NCI-H128 (cell line): ENCODE results near the gene SLC9A3.

Experiments
- DNase-seq: peaks from one replicate; lab custom pipeline; 2025; ENCODE audit not compliant: unreplicated experiment; lab: John Stamatoyannopoulos, UW

SLC9A3 gene

DNA sequence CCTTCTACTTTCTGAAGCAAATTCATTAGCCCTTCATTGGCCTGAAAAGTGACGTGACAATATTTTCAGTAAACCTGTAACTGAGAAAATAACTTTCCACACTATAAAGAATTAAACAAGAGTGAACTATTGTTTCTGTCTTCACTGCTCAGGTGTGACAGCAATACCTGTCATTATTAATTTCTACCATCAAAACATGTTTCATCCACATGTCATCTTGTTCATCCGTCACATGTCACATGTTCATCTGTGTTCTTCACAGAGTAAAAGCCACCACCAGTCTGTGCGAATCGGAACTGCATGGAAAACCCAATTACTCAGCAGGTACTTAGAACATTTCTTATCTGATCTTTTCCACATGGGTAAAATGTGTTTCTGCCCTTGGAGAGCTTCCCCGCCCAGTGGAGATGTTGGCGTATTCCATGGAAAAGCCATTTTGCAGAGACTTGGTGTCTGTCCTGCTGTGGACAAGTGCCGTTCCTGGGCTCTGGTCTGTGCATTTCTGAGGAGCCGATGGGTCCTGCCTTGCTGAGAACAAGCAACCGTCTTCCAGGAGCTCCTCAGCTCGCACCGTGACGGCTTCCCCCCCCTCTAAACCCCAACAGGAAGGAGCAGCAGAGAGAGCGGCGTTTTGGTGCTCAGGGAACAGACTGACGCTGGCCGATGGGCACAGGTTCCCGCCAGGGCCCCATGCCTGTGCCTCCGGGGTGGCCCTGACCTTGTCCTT is 91.9 kb downstream of the SLC9A3 start:
- DNase-seq, result no peak

DNA sequence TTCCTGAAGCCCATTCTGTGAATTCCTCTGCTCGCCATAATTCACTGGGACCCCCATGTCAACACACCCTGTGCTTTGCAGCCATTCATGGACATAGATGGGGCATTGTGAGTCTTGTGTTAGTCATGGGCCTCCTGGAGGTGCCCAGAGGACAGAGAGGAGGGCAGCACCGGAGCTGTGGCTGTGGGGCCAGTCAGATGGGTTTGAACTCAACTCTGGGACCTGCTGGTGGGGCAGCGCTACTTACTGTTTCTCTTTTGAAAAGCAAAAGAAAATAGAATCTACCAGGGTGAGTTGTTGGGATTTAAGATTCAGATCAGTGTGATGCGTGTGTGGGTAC is 92.6 kb downstream of the SLC9A3 start:
- no peak for DNase-seq

DNA sequence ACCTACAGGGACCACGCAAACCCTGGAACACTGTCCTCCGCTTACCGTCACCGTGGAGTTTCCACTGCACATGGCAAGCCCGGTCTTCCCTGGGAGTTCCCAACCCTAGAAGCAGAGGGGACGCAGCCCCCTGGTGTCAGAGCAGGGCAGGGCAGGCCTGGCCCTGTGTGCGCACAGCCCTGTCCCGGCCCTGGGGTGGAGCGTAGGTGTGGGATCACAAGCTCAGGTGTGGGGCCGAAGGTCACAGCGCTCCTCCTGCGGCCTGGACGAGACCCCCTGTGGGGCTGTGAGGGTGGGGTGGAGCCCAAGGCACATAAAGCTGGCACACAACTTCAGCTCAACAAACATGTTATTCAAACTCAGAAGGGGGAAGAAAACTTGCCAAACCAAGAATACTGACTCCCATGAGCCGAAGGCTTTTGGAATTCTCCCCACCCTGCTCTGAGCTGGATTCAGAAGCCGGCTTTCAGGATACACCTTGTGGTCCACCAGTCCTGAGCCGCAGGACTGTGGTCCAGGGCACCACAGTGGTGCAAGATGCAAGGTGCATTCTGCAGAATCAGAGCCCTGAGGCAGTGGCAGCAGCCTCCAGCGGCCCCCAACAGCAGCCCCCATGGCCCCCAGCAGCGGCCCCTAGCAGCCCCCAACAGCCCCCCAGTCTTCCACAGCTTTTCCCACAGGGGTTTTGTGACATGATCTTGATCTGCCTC is 93.1 kb downstream of the SLC9A3 start:
- DNase-seq, result peak; percentile 14

DNA sequence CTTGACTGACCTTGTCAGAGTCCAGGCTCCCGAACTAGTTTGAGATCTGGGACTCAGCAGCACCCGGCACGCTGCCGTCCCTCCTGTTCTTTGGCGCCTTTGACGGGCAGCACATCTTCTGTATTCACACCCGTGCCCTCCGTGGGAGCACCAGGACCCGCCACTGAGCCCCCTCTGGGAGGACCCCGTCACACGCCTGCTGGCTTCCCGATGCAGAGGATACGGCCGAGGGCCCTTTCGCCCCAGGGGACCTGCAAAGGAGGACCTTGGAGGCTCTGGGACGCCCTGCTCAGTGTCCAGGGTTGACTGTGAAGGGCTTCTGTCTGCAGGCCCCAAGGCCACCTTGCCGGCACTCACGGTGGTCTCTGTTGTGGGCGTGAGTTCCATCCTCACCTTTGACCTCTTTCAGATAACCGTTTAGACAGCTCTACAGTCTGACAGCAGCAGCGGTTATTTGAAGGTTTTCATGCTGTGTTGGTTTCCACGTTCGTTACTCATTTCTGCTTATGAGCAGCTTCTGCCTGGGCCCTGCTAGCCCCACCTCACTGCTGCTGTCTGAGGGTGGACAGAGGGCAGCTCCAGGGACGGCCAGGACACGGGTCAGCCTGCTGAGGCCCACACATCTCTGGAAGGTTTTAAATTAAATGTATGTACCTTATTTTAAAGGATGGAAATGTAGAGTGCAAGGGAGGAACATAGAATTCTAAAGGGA is 93.9 kb downstream of the SLC9A3 start:
- no peak for DNase-seq

DNA sequence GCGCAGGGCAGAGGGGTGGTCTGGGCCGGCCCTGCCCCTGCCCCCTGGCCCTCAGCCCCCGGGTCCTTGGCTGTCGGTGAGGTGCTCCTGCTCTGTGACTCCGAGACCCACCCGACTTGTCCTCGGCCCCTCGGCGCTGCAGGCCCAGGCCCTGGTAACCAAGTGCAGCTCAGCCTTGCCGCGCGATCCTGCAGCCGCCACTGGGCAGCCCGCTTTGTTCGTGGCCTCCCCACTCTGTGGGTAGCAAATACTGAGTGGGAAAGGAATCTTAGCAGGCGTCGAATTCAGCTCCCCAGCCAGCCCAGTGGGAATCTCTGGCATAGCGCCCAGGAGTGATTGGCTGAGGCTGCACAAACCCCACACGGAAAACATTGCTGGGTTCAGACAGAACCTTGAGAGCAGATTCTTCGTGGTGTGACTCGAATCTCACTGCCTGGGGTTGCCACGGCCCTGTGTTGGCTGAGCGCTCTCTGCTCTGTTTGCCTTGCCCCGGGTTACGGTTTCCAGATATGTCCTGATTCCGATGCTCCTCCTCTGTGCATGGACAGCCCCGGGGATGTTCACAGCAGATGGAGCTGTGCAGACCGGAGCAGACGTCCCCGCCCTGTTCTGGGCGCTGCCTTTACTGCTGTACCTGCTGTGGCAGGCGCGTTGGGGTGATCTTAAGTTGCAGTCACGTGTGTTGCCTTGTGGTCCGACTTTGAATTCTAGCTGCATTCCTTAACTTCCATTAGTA is 94.6 kb downstream of the SLC9A3 start:
- DNase-seq, result no peak

DNA sequence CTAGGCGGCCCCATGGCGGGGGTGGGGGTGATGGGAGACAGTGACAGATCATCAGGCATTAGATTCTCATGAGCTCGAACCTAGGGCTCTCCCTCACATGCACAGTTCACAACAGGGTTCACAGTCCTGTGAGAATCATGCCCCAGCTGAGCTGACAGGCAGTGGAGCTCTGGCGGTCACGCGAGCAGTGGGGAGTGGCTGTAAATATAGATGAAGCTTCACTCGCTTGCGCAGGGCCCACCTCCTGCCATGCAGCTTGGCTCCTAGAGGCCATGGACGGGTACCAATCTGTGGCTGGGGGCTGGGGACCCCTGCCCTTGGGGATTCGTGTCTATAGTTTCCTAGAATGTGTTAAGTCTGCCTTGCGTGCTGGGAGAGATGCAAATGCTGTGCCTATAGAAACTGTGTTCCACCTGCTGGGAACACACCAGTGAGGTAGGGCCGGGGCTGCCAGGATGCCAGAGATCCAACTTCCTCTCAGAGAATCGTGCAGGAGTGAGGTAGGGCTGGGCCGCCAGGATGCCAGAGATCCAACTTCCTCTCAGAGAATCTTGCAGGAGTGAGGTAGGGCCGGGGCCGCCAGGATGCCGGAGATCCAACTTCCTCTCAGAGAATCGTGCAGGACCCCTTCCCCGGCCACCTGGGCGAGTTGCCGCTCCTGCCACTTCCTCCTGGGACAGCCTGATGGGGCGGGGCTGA is 95.3 kb downstream of the SLC9A3 start:
- DNase-seq, result no peak

DNA sequence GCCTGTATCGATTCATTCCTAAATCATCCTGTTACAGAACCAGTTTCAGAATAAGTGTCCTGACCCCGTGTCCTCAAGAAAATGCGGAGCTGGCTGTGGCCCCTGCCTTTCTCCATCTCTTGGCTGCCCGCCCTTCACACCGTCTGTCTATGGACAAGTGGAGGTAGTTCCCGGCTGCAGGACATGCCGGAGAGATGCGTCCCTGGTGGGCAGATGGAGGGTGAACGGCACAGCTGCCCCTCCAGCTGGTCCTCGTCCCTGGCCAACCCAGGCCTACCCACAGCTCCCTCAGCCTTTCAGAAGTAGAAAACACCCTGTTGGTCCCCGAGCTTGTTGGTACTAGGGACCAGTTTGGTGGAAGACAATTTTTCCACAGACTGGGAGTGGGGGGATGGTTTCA is 96.0 kb downstream of the SLC9A3 start:
- DNase-seq, result no peak

DNA sequence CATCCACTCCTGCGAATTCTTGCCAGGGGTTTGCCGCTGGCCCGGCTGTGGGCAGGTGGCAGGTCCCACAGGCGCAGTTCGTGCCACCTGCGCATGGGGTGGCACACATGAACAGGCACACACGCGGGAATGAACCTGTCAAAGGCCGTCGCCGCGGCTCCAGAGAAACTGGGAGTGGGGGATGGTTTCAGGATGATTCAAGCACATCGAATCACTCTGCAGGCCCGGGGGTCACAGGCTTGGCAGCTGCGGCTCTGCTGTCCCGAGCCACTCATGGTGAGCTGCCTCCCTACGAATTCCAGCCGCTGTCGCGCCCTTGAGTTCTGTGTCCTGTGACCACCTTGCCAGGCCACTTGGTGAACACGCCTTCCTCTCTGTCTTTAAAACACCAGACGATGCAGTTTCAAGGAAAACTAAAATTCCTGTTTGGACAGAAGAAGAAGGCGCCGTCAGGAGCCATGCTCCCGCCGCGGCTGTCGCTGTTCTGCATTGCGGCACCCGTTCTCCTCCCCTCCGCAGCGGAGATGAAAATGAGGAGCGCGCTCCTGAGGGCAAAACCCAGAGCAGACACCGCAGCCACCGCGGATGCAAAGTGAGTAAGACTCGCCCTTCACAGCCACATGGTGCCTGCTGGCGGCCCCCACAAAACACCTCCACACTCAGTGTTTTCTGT is 96.7 kb downstream of the SLC9A3 start:
- DNase-seq, result no peak

DNA sequence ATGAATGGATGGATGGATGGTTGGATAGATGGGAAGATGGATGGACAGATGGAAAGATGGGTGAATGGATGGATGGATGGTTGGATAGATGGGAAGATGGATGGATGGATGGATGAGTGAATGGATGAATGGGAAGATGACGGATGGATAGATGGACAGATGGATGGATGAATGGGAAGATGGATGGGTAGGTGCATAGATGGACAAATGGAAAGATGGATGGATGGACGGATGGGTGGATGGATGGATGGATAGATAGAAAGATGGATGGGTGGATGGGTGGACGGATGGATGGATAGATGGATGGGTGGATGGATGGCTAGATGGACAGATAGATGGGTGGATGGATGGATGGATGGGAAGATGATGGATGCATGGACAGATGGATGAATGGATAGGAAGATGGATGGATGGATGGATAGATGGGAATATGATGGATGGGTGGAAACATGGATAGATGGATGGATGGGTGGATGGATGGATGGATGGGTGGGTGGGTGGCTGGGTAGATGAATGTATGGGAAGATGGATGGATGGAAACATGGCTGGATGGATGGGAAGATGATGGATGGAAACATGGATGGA is 97.8 kb downstream of the SLC9A3 start:
- DNase-seq, result no peak

DNA sequence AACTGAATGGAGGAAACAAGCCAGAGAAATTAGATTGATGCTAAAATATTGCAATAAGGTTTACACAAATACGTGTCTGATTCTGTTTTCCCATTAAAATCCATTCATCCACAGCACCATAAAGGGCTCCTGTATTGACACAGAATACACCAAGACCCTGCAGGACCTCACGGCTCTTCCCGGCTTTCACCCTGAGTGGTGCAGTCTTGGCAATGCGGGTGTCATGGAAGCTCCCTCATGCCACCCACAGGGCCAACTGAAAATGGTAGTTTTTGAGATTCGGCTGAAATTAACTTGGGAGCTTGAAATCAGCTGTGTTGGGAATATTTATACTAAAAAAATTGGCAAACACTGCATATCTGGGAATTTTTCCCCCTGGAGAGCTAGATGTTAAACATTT is 98.5 kb downstream of the SLC9A3 start:
- no peak for DNase-seq

DNA sequence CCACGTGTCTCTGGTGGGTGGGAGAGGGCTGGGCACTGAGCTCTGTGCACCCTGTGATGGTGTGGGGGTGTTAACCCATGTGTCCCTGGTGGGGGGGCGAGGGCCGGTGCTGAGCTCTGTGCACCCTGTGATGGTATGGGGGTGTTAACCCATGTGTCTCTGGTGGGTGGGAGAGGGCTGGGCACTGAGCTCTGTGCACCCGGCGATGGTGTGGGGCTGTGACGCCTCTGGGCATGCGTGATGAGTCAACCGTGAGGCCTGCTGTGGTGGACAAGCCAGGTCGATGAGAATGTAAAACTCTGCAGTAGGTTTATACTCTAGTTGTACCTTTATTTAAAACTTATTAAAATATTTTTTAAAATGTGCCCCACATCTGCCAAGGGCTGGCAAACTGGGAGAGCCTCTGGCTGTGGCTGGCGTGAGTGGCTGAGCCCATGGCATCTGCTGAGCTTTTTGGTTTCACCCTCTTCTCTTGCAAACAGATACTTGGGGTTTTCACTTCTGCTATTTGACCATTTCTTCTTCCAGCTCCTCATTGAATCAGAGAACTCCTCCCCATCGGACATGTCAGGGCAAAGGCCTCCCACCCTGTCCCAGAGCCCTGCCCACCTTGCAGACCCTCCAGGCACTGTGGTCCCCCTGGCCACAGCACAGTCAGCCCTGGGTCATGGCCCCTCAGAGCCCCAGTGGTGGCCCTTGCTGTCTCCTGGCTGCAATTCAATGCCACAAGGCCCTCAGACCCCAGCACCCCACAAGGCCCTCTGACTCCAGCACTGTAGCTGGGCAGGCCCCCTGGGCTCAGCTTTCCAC is 99.7 kb downstream of the SLC9A3 start:
- DNase-seq, result no peak

DNA sequence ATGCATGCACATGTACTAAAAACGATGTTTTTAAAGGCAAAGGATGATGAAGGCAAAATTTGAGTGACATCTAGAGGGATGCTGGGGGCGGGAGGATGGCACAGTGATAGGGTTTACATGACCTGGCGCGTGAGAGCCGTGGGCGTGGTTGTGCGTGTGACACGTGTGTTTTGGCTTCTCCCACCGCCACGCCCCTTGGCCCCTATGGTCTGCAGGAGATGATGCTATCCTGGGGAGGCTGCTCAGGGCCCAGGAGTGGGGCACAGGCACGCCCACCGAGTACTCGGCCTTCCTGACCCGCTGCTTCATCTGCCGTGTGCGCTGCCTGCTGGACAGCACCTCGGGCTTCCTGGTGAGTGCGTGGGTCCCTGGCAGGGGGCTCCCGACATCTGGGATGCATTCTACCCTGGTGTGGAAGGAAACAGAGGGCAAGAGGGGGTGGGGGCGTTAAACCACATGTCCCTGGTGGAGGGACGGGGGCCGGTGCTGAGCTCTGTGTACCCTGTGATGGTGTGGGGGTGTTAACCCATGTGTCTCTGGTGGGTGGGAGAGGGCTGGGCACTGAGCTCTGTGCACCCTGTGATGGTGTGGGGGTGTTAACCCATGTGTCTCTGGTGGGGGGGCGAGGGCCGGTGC is 100.5 kb downstream of the SLC9A3 start:
- no peak for DNase-seq

DNA sequence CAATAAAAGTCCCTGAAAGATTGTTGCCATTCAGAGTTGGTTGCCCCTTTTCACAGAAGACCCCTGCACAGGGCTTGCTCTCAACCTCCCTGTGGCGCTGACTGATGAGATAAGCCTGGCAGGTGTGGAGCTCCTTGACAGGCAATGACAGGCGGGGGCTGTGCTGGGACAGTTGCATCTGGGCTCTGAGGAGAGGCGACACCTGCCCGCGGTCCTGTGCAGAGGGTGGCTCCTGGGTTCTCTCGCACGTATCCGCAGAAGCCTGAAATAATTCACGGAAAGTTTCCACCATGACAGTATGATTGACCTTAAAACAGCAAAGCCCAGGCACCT is 101.0 kb downstream of the SLC9A3 start:
- DNase-seq, result no peak

DNA sequence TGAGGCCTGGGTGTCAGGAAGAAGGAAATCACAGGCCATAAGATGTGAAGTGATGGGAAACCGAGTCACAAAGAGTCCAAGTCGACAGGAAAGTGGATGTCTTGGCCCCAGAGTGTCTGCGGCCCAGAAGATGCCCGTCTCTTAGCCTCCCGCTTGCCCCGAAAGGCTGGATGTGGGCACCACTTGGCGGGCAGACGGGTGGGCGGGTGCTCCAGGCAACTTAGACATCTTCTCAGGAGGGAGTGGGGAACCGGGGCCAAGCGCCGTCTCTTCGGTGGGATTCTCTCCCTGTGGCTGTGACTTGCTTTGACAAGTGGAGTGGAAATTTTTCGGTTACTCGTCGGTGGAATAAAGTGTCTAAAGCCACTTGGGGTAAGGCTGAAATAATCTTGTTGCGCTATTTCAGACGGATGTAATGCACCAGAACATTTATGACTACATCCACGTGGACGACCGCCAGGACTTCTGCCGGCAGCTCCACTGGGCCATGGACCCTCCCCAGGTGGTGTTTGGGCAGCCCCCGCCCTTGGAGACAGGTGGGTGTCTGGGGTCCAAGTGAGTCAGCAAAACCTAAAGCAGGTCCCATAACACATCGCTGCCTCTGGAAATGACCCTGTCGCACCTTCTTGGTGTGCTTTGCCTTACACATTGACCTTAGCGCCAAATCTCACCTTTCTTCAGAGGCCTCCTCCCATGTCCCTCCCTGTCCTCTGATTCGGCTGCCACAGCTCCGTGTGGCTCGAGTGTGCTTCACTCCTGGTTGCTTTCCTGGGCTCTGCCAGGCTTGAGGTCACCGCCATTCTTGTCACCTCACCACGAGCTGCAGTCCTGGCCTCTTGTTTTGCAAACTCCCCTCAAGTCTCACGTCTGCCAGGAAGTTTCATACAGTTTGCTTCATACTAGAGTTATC is 101.7 kb downstream of the SLC9A3 start:
- no peak for DNase-seq

DNA sequence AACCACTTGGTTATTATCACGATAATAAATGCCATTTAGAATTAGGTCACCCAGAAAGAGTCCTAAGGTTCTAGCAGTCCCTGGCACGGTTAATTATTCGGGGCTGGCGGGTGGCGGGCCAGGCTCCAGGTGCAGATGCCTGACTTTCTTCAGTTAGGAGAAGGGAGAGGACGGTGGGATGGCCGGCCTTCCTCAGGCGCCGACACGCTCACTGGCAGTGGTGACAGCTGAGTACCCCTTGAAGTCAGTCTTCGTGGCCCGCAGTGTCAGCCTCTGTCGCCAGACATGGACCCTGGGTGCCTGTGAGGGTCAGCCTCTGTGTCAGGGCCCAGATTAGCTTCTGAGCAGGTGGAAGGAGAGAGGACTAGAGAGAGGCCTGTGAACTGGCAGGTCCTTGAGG is 102.3 kb downstream of the SLC9A3 start:
- no peak for DNase-seq

DNA sequence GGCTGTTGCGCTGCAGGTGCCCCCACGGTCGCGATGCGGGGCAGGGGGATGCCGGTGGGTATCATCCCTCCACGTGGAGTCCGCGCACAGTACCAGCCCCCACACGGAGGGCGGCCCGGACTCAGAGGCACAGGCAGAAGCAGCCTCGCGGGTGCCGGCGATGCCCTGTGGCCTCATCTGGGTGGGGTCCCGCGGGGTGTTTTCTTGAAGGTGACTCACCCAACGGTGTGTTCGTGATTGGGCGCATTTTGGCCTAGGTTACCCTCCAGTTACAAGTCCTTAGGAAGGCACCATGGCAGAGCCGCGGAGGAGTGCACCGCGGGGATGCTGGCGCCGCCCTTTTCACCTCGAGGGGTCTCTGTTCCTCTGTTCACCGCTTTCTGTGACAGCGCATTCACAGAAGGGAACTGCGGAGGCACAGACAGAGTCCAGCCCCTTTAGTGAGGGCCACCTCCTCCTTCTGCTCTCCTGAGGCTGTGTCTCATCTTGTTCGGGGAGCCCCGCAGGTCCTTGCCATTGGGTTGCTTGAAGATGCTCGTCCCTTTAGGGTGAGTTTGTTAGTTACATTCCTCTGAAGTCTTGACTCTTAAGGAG is 102.9 kb downstream of the SLC9A3 start:
- no peak for DNase-seq

DNA sequence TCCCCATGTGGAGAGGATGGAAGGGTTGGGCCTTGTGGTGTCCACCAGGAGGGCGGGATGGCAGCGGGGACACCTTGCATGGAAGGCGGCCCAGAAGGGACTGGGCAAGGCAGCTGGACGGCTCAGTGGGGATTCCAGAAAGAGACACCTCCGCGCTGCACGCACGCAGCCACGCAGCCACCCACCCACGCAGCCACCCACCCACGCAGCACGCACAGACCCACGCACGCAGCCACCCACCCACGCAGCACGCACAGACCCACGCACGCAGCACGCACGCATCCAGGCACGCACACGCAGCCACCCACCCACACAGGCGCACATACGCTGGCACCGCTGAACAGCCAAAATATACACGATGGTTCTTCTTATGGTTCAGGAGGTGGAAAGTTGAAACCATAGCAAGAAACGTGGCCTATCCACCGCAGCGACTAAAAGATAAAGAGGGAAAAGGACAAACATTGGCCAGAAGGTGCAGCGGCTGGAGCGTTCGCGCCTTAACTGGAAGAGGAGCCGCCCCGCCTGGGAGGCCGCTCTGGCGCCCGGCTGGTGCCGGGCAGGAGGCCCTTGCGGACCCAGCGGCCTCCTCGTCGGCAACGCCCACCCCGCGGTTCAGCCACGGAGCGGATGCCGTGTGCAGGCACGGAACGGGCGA is 103.5 kb downstream of the SLC9A3 start:
- no peak for DNase-seq
